Muscle layer of colon (tissue), 2 donors: ENCODE data around the gene PLCD3.
"Not testable (repeated sequence)": the region's sequence is repeated elsewhere in the genome, so short reads cannot be mapped to it uniquely, and the experiment has no call there.

Experiments
- H3K27ac ChIP-seq: one replicate; pipeline ENCODE4 v1.7.0; 2013; ENCODE audit warnings: low read depth, mild to moderate bottlenecking, low read length, moderate library complexity
- H3K27me3 ChIP-seq, 2 donors: one replicate each; pipeline ENCODE4 v1.7.0; 2013; ENCODE audit warnings: low read length in 2 of 2, mild to moderate bottlenecking in 2 of 2; ENCODE audit not compliant: insufficient read depth in 2 of 2, control insufficient read depth in 1 of 2
- H3K36me3 ChIP-seq: one replicate; pipeline ENCODE4 v1.7.0; 2013; ENCODE audit warnings: mild to moderate bottlenecking, low read length; ENCODE audit not compliant: insufficient read depth
- H3K4me1 ChIP-seq: one replicate; pipeline ENCODE4 v1.7.0; 2013; ENCODE audit warnings: mild to moderate bottlenecking, low read length; ENCODE audit not compliant: insufficient read depth
- H3K4me3 ChIP-seq, 2 donors: one replicate each; pipeline ENCODE4 v1.7.0; 2013; ENCODE audit warnings: low read length in 2 of 2, low read depth in 1 of 2, mild to moderate bottlenecking in 1 of 2, moderate library complexity in 1 of 2
- H3K9ac ChIP-seq: one replicate; pipeline ENCODE4 v1.7.0; 2013; ENCODE audit warnings: low read length
- H3K9me3 ChIP-seq: one replicate; pipeline ENCODE4 v1.7.0; 2013; ENCODE audit warnings: mild to moderate bottlenecking, low read length
- donor health status: abdominal sarcoma.
- donor health status: Adenocarcinoma of cecum.

Gene PLCD3

GRCh38 chr17:45129940-45130680 is 2.2 kb downstream of the PLCD3 start:
- no peaks in the 10 kb centered on the region for H3K9me3 ChIP-seq
- peak overlapping the region; percentile 34 for H3K27ac ChIP-seq
- peaks cover 46% of the 10 kb centered on the region for H3K4me1 ChIP-seq
- no peak overlapping the region for H3K4me3 ChIP-seq
- no peak overlapping the region for H3K9ac ChIP-seq
- H3K27me3 ChIP-seq, result no peaks in the 10 kb centered on the region
- H3K36me3 ChIP-seq, result no peaks in the 10 kb centered on the region

GRCh38 chr17:45129426-45129939 is 2.8 kb downstream of the PLCD3 start:
- H3K9ac ChIP-seq, result no peak overlapping the region
- H3K4me3 ChIP-seq, result no peak overlapping the region

GRCh38 chr17:45128989-45129388 is 3.3 kb downstream of the PLCD3 start:
- no peaks in the 10 kb centered on the region for H3K36me3 ChIP-seq
- H3K4me1 ChIP-seq, result peaks cover 54% of the 10 kb centered on the region
- H3K27ac ChIP-seq, result peak overlapping the region; percentile 82
- no peak overlapping the region for H3K9ac ChIP-seq
- H3K9me3 ChIP-seq, result no peaks in the 10 kb centered on the region
- no peaks in the 10 kb centered on the region for H3K27me3 ChIP-seq
- no peak overlapping the region for H3K4me3 ChIP-seq

More at GRCh38 chr17:45129426-45129939, 2.8 kb downstream of the PLCD3 start:
- Histone ChIP-seq H3K9me3 (no peaks in the 10 kb centered on the region), H3K36me3 (no peaks in the 10 kb centered on the region), H3K27ac (no peak overlapping the region), H3K4me1 (peaks cover 49% of the 10 kb centered on the region), H3K27me3 (no peaks in the 10 kb centered on the region)

- H3K36me3 ChIP-seq, result no peaks in the 10 kb centered on the region
- H3K9ac ChIP-seq, result no peak overlapping the region
- H3K27ac ChIP-seq, result peak overlapping the region; percentile 82
- H3K4me1 ChIP-seq, result peaks cover 60% of the 10 kb centered on the region
- H3K27me3 ChIP-seq, result no peaks in the 10 kb centered on the region
- H3K9me3 ChIP-seq, result no peaks in the 10 kb centered on the region
- peak overlapping the region; percentile 27 to 39 for H3K4me3 ChIP-seq
These were observed 4.0 kb downstream of the PLCD3 start for GRCh38 chr17:45128331-45128730.

GRCh38 chr17:45127548-45128300 is 4.6 kb downstream of the PLCD3 start:
- H3K27me3 ChIP-seq, result no peaks in the 10 kb centered on the region
- peaks cover 60% of the 10 kb centered on the region for H3K4me1 ChIP-seq
- H3K4me3 ChIP-seq, result peak overlapping the region; percentile 34 to 39
- H3K27ac ChIP-seq, result peak overlapping the region; percentile 82
- no peaks in the 10 kb centered on the region for H3K36me3 ChIP-seq
- no peak overlapping the region for H3K9ac ChIP-seq
- no peaks in the 10 kb centered on the region for H3K9me3 ChIP-seq

- Histone ChIP-seq H3K4me1 (peaks cover 64% of the 10 kb centered on the region), H3K4me3 (no peak overlapping the region), H3K27ac (peak overlapping the region; percentile 82), H3K27me3 (no peaks in the 10 kb centered on the region), H3K36me3 (no peaks in the 10 kb centered on the region), H3K9me3 (no peaks in the 10 kb centered on the region), H3K9ac (no peak overlapping the region)
These were observed 5.1 kb downstream of the PLCD3 start for GRCh38 chr17:45127207-45127547.

GRCh38 chr17:45125509-45125908 is 6.8 kb downstream of the PLCD3 start:
- Histone ChIP-seq H3K36me3 (no peaks in the 10 kb centered on the region), H3K9ac (no peak overlapping the region), H3K27me3 (no peaks in the 10 kb centered on the region), H3K9me3 (no peaks in the 10 kb centered on the region), H3K27ac (no peak overlapping the region), H3K4me1 (peaks cover 54% of the 10 kb centered on the region), H3K4me3 (no peak overlapping the region)

- peak overlapping the region; percentile 52 for H3K27ac ChIP-seq
- H3K4me1 ChIP-seq, result peaks cover 47% of the 10 kb centered on the region
- not testable (repeated sequence) for H3K27me3 ChIP-seq, H3K9ac ChIP-seq, H3K36me3 ChIP-seq, H3K4me3 ChIP-seq, H3K9me3 ChIP-seq
These were observed 7.6 kb downstream of the PLCD3 start for GRCh38 chr17:45124797-45125122.

- H3K4me3 ChIP-seq, result no peak overlapping the region
These were observed 8.2 kb downstream of the PLCD3 start for GRCh38 chr17:45123930-45124796.

GRCh38 chr17:45123076-45123770 is 9.1 kb downstream of the PLCD3 start:
- Histone ChIP-seq H3K9ac (no peak overlapping the region), H3K27me3 (no peaks in the 10 kb centered on the region), H3K36me3 (peaks cover 19% of the 10 kb centered on the region), H3K4me3 (no peak overlapping the region), H3K4me1 (peaks cover 33% of the 10 kb centered on the region), H3K27ac (no peak overlapping the region), H3K9me3 (no peaks in the 10 kb centered on the region)

More at GRCh38 chr17:45123930-45124796, 8.2 kb downstream of the PLCD3 start:
- Histone ChIP-seq H3K4me1 (peaks cover 42% of the 10 kb centered on the region), H3K9me3 (no peaks in the 10 kb centered on the region), H3K36me3 (peaks cover 10% of the 10 kb centered on the region), H3K27ac (peak overlapping the region; percentile 52), H3K27me3 (no peaks in the 10 kb centered on the region), H3K9ac (no peak overlapping the region)

- Histone ChIP-seq H3K9me3 (no peaks in the 10 kb centered on the region), H3K9ac (no peak overlapping the region), H3K4me1 (peaks cover 19% of the 10 kb centered on the region), H3K4me3 (no peak overlapping the region), H3K36me3 (peaks cover 34% of the 10 kb centered on the region), H3K27me3 (no peaks in the 10 kb centered on the region), H3K27ac (no peak overlapping the region)
These were observed 11.3 kb downstream of the PLCD3 start for GRCh38 chr17:45121055-45121454.
